ENCODE measurements around the gene GIPC1.

DNA sequence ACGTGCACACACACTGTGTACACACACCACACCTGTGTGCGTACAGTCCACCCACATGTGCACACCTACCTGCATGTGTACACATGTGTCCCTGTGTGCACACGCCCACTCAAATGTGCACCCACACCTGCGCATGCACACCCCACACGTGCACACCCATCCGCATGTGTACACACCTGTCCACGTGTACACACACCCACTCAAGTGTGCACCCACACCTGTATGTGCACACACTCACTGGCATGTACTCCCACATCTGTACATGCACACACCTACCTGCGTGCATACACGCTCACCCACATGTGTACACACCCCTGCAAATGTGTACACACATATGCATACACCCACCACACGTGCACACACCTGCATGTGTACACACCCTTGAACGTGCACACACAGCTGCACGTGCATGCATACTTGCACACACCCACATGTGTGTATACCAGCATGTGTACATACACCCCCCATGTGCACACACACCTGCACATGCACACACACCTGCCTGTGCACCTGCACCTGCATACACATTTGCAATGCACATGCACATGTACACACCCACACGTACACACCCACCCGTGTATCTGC, 52.2 kb downstream of the GIPC1 start:
- TF ChIP-seq, protein P1, sequence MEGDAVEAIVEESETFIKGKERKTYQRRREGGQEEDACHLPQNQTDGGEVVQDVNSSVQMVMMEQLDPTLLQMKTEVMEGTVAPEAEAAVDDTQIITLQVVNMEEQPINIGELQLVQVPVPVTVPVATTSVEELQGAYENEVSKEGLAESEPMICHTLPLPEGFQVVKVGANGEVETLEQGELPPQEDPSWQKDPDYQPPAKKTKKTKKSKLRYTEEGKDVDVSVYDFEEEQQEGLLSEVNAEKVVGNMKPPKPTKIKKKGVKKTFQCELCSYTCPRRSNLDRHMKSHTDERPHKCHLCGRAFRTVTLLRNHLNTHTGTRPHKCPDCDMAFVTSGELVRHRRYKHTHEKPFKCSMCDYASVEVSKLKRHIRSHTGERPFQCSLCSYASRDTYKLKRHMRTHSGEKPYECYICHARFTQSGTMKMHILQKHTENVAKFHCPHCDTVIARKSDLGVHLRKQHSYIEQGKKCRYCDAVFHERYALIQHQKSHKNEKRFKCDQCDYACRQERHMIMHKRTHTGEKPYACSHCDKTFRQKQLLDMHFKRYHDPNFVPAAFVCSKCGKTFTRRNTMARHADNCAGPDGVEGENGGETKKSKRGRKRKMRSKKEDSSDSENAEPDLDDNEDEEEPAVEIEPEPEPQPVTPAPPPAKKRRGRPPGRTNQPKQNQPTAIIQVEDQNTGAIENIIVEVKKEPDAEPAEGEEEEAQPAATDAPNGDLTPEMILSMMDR (IDR thresholded peaks at IDR 0.05; ENCODE audit: low read depth, low read length), result no peak
- no peak for TF ChIP-seq POLR2A (IDR thresholded peaks at IDR 0.05; ENCODE audit: extremely low read depth, insufficient read length)

All from NB4 (cell line).